ENCODE data around the gene BANF1. TPM values are rescaled to one million over a fixed set of nuclear protein-coding genes. Genes with fewer than 3 reads are reported as not detected.
A peak's percentile ranks its signal among the peaks of the same experiment; 100 is the strongest.

BANF1 gene
- total RNA-seq, 4 donors from 2014 or later = 32.1 to 54.2 (median 42.6) TPM

DNA sequence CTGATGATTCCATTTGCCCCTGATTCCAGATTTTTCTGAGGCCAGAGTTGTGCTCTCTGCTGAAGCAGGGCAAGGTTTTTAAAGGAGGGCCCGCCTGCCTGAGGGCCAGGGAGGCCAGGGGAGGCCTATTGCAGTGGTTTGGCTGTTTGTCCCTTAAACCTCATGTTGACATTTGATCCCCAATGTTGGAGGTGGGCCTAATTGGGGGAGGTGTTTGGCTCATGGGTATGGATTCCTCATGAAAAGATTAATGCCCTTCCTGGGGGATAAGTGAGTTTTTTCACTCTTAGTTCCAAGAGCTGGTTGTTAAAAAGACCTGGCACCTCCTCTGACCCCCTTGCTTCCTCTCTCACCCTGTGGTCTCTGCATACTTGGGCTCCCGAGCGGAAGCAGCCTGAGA is 37.5 kb downstream of the BANF1 start:
- no peaks in the 10 kb centered on the region for H3K4me1 ChIP-seq
- WGBS = 78% methylated on average over 3 of the region's 3 CpGs
- peaks cover 5% of the 10 kb centered on the region for H3K27me3 ChIP-seq
- no peaks in the 10 kb centered on the region for H3K9me3 ChIP-seq
- no peak for DNase-seq (ENCODE audit: low spot score in 2 of 2)
- TF ChIP-seq POLR2A (IDR thresholded peaks at IDR 0.05) (no peak), POLR2AphosphoS5 (IDR thresholded peaks at IDR 0.05) (no peak), EP300 (IDR thresholded peaks at IDR 0.05) (no peak), CTCF (IDR thresholded peaks at IDR 0.05) (no peak)
- H3K27ac ChIP-seq = no peak overlapping the region
- no peak overlapping the region for H3K4me3 ChIP-seq
- H3K36me3 ChIP-seq = no peaks in the 10 kb centered on the region

- no peaks in the 10 kb centered on the region for H3K27me3 ChIP-seq
- H3K4me1 ChIP-seq = peaks cover 6% of the 10 kb centered on the region
- H3K36me3 ChIP-seq = no peaks in the 10 kb centered on the region
- no peak overlapping the region for H3K27ac ChIP-seq
- TF ChIP-seq POLR2AphosphoS5 (IDR thresholded peaks at IDR 0.05) = no peak
- no peak for TF ChIP-seq POLR2A (IDR thresholded peaks at IDR 0.05)
- no peak for TF ChIP-seq CTCF (IDR thresholded peaks at IDR 0.05)
- no peak overlapping the region for H3K4me3 ChIP-seq
- no peak for DNase-seq (ENCODE audit: low spot score in 2 of 2)
- no peaks in the 10 kb centered on the region for H3K9me3 ChIP-seq
- WGBS = 95% methylated on average over 58 of the region's 81 CpGs
Measured at GRCh38 chr11:66042227-66042995, 40.1 kb downstream of the BANF1 start.

GRCh38 chr11:66042996-66043906 is 40.9 kb downstream of the BANF1 start:
- Histone ChIP-seq H3K9me3 (no peaks in the 10 kb centered on the region), H3K27ac (no peak overlapping the region), H3K27me3 (peaks cover 5% of the 10 kb centered on the region), H3K4me1 (peaks cover 6% of the 10 kb centered on the region), H3K4me3 (no peak overlapping the region), H3K36me3 (no peaks in the 10 kb centered on the region)
- TF ChIP-seq POLR2A (IDR thresholded peaks at IDR 0.05) (no peak), EP300 (IDR thresholded peaks at IDR 0.05) (no peak)
- DNase-seq (ENCODE audit: low spot score in 2 of 2) = no peak
- 95% methylated on average over 87 of the region's 88 CpGs for WGBS

DNA sequence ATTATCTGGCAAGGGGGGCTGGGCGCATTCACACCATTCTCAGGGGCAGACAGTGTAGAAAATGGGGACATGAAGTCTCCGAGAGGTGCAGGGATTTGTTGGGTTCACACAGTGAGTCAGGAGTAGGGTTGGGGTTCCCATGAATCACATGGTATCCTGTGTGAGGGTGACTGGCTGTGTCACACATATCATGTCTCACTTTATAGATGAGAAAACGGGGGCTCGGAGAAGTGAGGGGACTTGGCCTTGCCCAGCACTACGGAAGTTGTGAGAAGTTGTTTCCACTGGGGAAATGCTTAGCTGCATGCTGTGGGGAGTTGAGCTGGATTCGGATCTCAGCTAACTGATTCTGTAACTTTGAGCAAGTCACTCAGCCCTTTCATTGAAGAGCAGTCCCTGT is 42.5 kb downstream of the BANF1 start:
- no peak for DNase-seq (ENCODE audit: low spot score in 2 of 2)
- 63% methylated on average over 6 of the region's 6 CpGs for WGBS
- H3K9me3 ChIP-seq = no peaks in the 10 kb centered on the region
- H3K27me3 ChIP-seq = peaks cover 20% of the 10 kb centered on the region
- no peak overlapping the region for H3K4me3 ChIP-seq
- no peak overlapping the region for H3K27ac ChIP-seq
- no peaks in the 10 kb centered on the region for H3K36me3 ChIP-seq
- peaks cover 6% of the 10 kb centered on the region for H3K4me1 ChIP-seq
- TF ChIP-seq POLR2A (IDR thresholded peaks at IDR 0.05) = no peak
- no peak for TF ChIP-seq POLR2AphosphoS5 (IDR thresholded peaks at IDR 0.05)
- no peak for TF ChIP-seq CTCF (IDR thresholded peaks at IDR 0.05)
- no peak for TF ChIP-seq EP300 (IDR thresholded peaks at IDR 0.05)

DNA sequence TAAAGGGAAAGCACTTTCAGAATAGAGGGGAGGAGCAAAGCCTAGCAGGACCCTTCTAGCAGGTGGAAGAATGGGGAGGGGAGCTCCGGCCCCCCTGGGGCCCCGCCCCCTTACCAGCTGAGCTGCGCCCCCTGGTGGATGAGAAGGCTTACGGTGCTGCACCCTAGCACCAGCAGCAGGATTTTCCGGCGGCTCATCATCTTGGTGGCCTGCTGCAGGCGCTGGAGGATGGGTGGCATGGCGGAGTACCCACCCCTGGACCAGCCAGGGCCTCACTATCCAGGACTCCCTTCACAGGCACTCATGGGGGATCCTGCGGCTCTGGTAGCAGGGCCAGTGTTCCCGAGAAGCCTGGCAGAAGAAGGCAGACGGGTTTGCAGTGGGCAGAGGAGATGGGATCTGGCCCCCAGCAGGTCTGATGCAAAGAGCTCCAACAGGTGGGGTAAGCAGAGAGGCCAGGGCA is 42.9 kb downstream of the BANF1 start:
- Histone ChIP-seq H3K4me3 (no peak overlapping the region), H3K36me3 (no peaks in the 10 kb centered on the region), H3K27ac (no peak overlapping the region), H3K4me1 (peaks cover 6% of the 10 kb centered on the region), H3K9me3 (no peaks in the 10 kb centered on the region), H3K27me3 (peaks cover 20% of the 10 kb centered on the region)
- TF ChIP-seq CTCF (IDR thresholded peaks at IDR 0.05) = peak; percentile 84 to 93
- no peak for TF ChIP-seq EP300 (IDR thresholded peaks at IDR 0.05)
- no peak for TF ChIP-seq POLR2AphosphoS5 (IDR thresholded peaks at IDR 0.05)
- TF ChIP-seq POLR2A (IDR thresholded peaks at IDR 0.05) = no peak
- peak in 1 of 2 donors; percentile 85 for DNase-seq (ENCODE audit: low spot score in 2 of 2)
- WGBS = 0% methylated on average over 2 of the region's 11 CpGs

Measured in suprapubic skin (tissue), 4 donors.